Activated CD8-positive, alpha-beta memory T cell treated with anti-CD3 and anti-CD28 coated beads, Interleukin-2, amount 50 U/mL, for 24 hours (primary cell): ENCODE measurements around the gene ARF3.
"Not testable (repeated sequence)": the region's sequence is repeated elsewhere in the genome, so short reads cannot be mapped to it uniquely, and the experiment has no call there.

Experiments
- DNase-seq: peaks from one replicate; pipeline ENCODE4 v3.0.0-alpha.2; 2020; ENCODE audit errors: extremely low read depth

The ARF3 gene

DNA sequence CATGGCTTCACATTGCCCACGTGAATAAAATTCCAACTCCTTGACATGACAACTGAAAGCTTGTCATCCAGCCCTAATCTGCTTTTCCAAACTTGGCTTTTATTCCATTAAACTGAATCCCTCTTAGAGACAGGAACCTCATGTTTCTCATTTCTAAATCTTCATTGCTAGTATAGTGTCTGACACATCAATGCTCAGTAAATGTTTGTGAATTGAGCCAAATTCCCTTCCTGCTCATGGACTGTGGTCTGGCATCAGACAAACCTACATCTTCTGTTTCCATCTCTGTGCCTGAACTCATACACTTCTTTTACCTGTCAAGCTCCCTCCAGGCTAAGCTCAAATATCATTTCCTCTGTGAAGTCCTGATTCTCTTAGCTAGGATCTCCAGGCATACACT lies 27.7 kb downstream of the ARF3 start:
- no peak for DNase-seq

DNA sequence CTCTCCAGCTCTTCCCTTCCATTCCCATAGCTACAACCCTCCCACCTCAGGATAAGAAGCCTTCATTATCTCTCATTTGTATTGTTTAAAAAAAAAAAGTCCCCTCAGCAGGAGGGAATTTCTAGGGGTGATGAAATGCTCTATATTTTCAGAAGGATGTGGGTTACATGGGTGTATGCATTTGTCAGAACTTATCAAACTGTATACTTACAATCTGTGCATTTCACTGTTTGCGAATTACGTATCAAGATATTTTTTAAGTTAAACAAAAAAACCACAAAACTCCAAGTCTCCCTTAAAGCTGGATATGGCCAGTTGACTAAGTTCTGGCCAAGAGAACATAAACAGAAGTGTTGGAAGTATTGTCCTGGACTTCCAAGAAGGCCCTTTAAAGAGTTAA lies 30.0 kb downstream of the ARF3 start:
- no peak for DNase-seq

DNA sequence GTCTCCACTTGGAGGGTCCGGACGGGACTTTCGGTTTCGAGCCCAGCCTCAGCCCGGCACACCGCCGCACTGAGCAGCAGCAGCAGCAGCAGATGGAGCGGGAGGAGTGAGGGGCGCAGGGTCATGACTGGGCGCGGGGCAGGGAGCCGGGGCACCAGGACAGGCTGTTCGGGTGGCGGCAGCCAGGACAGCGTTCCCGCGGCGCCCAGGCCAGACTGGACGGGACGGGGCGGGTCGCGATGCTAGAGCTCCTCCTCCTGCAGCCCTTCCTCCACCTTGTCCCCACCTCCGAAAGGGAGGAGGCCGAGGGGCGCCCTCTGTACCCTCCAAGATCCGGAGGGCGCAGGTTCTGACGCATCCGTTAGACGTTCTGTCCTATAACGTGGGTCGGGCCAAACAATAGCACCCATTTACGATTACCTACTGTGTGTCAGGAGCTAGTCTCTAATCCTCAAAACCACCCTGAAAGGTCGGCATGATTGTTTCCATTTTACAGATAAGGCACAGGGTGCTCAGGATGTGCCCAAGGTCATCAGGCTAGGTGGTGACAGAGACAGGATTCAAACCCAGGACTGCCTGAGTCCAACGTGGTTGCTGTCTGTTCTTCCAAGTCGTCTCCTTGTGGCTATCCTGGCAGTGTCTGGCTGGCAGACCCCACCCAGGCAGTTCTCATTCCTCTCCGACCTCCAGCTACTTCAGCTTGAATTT lies 31.8 kb downstream of the ARF3 start, which contains the start of gene FKBP11:
Gene FKBP11 (minus strand): TSS at position 189 of the 708 bp plus-strand sequence. CDS start 64 bp downstream, at position 125.
- peak; percentile 60 for DNase-seq

DNA sequence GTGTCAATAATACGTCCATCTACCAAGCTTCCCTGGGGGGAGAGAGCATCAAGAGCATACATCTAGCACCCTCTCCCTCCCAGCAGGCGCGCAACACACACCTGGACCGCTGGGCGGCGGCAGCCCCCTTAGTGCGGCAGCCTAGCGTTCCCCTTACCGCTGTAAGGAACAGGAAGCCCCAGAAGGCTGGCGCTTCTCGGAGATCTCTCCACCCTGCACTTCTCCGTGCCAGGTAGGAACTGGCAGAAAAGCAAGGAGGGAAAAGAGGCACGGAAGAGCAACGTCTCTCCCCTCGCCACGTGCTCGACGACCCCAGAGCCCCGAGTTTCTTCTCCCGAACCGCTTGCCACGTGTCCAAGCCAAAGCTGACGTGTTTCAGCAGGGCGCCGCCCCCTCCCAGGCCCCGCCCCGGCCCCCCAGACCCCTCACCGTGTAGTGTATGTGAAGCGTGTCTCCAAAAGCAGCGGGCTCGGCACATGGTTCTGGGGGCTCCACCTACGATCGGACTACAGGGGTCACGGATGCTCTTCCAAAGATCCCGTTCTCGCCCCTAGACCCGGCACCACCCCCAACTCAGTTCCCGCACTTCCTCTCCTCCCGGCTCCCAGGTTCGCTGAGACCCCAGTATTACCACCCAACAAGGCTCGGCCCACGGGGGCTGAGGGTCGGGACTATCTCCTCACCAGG lies 32.5 kb downstream of the ARF3 start:
- DNase-seq = peak; percentile 36

DNA sequence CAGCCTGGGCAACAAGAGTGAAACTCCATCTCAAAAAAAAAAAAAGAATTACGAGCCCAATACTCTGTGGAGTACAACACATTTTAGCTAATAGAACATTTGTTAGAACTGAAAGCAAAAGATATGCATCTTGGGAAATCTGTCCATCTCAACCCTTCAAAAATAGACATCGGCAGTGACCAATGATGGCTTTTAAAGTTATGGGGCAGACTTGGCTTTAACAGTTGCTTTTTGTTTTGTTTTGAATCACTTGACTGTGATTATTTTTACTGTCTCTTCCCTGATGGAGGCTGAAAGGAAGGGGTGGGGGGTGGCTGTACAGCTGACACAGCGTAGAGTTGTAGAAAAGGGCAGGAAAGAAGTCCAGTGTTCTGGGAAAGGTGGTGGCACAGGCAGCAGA lies 34.2 kb downstream of the ARF3 start:
- no peak for DNase-seq

DNA sequence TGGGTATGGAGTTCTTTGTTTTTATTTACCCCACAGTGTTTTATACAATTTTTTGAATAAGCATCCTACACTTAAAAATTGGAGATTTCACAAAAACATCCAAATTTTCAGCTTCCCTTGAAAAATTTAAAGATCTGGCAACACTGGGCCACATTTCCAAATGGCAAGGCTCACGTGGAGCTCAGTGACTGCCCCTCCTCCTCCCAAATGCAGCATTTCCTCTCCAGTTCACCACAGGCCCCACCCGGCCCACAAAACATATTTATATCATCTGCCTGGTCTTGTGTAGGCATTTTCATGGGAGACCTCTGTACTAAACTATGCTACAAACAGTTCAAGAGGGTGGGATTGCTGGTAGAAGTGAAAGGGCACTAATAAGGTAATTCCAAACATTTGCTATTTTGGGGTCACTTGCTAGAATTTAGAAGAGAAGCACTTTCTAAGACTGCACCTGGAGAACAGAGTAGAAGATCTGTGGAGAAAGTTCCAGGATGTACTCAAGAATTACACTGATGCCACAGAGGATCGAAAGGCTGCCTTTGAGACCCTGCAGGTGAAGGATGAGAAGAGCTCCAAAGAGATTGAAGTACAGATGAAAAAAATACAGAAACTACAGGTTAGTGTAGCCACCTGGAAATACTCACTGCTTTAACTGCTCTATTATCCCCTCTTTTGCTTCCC lies 39.3 kb downstream of the ARF3 start:
- DNase-seq = no peak

DNA sequence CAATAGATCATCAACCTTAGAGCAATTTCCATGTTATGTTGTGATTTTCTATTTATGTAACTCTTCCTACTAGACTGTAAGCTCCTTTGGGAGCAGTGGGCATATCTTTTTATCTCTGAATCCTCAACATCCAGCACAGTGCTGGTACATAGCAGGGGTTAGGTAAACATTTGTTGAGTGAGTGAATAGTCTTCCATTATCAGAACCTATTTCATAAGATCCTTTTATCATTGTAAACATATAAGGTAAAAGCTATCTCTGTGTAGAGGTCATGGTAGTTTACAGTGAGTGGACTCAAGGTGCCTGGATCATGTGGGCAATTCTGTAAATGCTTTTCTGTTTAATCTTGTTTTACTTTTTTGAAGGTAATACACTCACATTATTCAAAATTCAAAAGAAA lies 47.1 kb downstream of the ARF3 start:
- DNase-seq = no peak

DNA sequence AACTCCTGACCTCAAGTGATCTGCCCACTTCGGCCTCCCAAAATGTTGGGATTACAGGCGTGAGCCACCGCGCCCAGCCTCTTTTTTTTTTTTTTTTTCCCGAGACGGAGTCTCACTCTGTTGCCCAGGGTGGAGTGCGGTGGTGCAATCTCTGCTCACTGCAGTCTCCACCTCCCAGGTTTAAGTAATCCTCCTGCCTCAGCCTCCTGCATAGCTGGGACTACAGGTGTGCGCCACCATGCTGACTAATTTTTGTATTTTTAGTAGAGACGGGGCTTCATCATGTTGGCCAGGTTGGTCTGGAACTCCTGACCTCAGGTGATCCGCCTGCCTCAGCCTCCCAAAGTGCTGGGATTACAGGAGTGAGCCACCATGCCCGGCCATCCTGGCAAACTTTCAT lies 47.6 kb downstream of the ARF3 start:
- not testable (repeated sequence) for DNase-seq

DNA sequence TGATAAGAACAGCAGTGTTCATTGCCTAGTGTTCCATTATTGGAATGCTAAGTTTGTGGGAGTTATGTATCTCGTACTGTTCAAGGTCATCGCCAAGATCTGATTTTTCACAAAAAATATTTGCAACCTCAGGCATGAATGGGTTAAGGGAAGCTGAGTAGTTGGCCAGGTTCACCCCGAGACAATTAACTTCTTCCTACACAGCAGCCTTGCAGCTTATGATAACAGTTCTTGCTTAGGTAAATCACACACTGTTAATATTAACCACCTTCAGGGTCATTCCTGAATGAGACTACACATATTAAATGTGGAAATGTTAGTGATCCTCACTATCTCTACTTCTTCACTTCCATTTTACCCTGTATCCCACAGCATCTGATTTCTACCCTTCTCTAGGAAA lies 50.0 kb downstream of the ARF3 start:
- DNase-seq = no peak

DNA sequence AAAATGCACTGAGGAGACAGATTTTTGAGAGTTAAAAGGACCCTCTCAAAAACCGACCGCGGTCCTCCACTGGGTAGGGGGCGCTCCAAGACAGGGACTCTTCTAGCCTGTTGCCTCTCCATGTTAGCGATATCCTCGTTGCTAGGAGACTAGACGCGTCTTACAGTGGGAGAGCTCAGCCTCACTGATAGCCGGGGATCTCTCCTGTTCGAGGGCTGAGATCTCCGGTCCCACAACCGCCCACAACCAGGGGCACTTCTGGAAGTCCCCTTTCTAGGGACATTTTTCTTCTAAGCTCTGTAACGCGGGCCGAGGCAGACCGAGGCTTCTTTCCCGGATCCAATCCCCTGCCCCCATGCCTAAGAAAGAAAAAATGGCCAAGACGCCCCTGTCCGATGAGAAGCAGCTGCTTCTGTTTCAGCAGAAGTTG lies 53.3 kb downstream of the ARF3 start:
- DNase-seq = peak; percentile 65

DNA sequence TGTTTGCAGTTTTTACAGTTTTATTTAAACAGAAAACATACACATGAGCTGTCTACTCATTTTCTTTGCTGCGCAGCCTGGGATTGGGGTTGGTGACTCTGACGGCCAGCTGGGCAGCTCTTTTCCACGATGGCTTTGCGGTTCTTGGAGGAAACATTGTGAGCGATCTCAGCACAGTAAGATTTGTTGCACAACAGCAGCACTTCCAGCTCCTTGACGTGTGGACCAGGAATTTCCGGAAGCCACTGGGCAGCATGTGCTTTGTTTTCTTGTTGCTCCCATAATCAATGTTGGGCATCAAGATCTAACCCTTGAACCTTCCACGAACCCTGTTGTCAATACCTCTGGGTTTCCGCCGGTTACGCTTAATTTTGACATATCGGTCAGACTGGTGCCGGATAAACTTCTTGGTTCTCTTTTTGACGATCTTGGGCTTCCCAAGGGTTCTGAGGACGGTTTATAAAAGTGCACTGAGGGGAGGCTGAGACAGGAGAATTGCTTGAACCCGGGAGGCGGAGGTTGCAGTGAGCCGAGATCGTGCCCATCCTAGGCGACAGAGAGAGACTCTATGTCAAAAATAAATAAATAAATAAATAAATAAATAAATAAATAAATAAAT lies 53.8 kb downstream of the ARF3 start:
- no peak for DNase-seq

DNA sequence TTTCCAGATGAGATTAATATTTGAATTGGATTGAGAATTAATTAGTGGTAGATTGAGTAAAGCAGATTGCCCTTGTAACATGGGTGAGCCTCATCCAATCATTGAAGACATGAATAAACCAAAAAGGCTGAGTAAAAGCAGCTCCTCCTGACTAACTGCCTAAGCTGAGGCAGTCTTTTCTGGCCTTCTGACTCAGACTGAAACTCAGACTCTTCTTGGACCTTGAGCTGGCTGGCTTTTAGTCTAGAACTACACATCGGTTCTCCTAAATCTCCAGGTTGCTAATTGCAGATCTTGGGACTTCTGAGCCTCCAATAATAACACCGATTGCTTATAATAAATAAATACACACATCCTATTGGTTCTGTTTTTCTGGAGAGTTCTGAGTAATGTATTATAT lies 56.0 kb downstream of the ARF3 start:
- no peak for DNase-seq

DNA sequence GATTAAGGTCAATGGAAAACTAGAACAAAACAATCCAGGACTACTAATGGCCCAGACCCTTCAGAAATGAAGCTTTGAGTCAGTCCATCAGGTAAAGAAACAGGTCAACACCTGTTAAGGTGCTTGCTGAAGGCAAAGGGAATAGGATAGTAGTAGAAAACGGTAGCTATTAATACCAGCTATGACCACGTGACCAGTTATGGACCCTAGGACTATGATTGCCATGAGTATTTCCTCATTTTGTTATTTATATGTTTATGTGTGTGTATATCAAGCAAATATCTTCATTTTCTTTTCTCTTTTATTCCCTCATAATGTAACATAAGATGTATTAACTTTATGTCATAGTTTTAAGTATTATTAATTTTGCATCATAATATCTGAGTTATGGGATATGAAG lies 57.6 kb downstream of the ARF3 start:
- no peak for DNase-seq

DNA sequence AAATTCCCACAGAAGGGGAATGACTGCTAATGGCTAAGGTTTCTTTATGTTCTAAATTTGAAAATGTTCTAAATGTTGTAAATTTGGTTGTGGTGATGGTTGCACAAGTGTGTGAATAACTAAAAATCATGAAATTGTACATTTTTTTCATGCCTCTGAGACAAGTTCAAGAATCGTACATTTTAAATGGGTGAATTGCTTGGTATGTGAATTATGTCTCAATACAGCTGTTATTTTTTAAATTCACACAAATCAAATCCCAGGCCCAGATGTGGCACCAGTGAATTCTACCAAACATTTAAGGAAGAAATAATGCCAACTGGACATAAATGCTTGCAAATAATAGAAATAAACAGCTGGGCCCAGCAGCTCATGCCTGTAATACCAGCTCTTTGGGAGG lies 63.0 kb downstream of the ARF3 start:
- DNase-seq = no peak

DNA sequence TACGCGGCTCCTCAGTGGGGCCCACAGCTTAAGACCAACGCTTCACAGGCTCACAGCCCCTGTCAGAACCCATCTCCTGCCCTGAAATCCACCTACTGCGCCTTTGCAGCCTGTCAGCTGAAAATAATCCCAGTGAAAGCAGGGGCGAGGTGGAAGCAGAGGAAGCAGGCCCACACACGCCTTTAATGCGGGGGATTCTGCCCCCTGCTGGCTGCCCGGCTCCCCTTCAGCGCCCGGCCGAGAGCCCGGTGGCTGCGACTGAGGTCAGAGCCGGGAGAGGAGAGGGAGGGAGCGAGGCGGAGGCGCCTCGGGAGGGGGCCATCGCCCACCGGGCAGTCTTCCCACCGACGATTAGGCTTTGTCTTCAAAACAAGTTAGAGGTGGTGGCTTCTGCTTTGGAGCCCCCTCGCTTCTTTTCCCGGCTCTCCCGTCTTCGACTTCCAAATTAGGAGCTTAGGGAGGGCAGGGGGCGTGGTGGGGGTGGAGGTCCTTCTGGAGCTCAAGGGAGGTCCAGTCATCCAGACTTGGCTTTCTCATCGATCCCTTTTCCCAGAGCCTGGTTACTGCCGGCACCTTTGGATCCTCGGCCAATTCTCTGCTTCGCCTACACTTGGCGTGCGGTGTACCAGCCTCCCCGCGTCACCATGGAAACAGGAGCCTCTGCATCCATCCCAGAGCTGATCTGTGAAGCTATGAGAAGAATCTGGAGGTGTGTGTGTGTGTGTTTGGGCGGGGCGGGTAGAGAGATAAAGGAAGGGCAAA lies 66.4 kb downstream of the ARF3 start:
- peak; percentile 23 for DNase-seq

DNA sequence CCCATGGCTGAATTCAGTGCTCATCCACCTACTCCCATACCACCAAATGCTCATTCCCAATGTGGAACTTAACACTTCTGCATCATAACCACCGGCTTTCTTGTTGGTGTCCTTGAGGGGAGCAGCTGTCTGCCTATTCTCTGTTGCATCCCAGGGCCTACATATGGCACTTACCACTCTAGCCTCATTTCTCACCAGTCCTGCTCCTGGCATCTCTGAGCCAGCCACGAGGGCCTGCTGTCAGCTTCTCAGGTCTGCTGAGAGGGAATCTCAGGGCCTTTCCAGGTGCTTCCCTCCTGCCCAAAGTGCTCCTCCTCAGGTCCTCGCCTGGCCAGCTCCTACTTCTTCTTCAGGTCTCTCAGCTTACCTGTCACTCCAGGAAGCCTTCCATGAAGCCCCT lies 67.6 kb downstream of the ARF3 start:
- no peak for DNase-seq
